Embryonic facial prominence (tissue), 1 donor: ENCODE results near the gene KDSR.
"Not testable (repeated sequence)": the region's sequence is repeated elsewhere in the genome, so short reads cannot be mapped to it uniquely, and the experiment has no call there.

Experiments used
- DNase-seq: peaks from one replicate; pipeline ENCODE4 v3.0.0-alpha.2; 2016; ENCODE audit errors: extremely low spot score

Gene KDSR

GRCh38 chr18:63366213-63367052, 573 bp downstream of the KDSR start:
- DNase-seq = no peak

DNA sequence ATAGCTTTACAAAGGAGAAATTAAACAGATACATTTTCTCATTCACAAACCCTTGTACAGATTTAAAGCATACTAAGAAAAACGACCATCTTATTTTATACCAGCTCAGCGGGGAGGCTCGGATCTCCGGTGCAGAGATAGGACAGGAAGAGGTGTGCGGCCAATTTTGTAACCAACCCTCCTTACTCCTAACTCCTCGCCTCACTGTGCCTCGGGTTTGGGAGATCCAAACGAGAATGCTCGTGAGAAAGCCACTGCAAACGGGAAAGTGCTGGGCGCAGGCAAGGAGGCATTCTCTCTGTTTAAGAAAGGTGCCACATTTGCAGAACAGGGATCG, 1.2 kb downstream of the KDSR start:
- no peak for DNase-seq

- DNase-seq = no peak
These were observed 3.1 kb downstream of the KDSR start for GRCh38 chr18:63363951-63364350.

- DNase-seq = not testable (repeated sequence)
These were observed 3.6 kb downstream of the KDSR start for GRCh38 chr18:63363420-63363819.

DNA sequence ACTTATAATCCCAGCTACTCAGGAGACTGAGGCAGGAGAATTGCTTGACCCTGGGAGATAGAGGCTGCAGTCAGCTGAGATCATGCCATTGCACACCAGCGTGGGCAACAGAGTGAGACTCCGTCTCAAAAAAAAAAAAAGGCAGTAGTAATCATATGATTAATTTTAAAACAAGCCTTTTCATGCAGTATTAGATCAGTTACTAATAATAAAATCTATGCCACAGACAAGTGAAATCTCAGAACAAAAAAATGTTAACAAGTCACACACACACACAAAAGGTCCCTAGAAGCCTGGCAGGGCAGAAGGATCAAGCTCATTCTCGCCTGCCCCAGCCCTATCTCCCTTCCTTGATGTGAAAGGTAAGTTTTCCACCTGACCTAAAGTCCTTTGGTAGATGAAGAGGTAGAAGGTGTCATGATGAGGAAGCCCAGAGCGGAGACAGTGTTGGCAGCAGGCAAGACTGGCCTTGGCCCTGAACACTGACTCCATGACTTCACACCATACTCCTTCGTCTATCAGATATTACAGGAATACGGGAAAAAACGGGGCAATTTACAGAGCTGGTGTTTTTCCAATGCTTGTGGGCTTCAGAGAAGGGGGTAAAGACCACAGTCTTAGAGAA, 10.6 kb downstream of the KDSR start:
- DNase-seq = no peak

GRCh38 chr18:63350230-63350629, 16.8 kb downstream of the KDSR start:
- DNase-seq = no peak

GRCh38 chr18:63348508-63349136, 18.4 kb downstream of the KDSR start:
- DNase-seq = no peak

GRCh38 chr18:63346480-63347183, 20.4 kb downstream of the KDSR start:
- DNase-seq = no peak

DNA sequence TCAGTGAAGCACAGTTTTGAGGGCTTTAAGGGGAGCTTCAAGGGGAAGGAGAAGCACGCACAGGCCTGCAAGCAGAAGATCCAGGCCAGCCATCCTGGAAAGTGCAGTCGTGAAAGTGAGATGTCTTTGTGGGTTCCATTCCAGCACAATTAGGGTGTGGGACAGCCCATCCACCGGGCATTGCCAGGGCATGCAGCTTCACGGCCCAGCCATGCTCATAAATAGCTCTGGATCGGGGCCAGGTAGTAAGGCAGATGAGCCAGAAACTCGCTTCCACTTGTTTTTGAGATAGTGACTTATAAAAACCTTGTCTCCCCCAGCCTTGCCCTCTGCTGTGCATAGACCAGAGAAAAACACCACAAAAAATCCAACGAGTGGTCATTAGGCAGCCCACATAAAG, 21.0 kb downstream of the KDSR start:
- no peak for DNase-seq

DNA sequence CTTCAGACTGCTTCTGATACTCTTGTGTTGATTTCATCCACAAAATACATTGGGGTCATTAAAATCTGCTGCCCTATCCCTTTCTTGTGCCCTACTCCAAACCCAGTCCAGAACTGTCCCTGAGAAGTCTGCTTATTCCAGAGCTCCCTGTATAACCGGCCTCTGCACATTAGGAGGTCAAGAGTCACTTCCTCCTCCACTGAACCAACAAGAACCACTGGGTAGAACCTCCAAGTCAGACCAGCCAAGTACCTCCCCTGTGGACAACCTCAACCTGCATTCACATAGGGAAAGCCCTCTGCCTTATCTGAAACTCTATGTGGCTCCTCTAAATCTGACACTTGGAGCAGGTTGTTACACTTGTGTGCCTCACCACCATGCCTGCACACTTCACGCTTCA, 22.1 kb downstream of the KDSR start:
- DNase-seq = no peak

DNA sequence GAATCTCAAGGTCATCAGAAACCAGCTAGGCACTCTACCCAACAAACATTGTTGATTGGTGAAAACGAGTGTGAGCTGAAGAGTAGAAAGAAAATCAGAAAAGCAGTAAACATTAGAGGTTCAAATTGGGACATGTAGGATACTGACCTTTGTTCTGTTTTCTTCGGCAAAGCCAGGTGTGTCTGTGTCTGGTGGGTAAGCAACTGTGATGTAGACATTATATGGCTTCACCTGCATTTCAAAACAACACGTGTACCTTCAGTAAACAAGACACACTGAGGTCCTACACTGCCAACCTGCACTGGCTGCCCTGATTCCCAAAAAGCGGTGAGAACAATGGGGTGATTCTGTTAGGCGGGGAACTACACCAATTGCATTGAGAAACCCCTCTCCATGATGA, 22.7 kb downstream of the KDSR start:
- DNase-seq = no peak

GRCh38 chr18:63342206-63342605, 24.8 kb downstream of the KDSR start:
- no peak for DNase-seq

DNA sequence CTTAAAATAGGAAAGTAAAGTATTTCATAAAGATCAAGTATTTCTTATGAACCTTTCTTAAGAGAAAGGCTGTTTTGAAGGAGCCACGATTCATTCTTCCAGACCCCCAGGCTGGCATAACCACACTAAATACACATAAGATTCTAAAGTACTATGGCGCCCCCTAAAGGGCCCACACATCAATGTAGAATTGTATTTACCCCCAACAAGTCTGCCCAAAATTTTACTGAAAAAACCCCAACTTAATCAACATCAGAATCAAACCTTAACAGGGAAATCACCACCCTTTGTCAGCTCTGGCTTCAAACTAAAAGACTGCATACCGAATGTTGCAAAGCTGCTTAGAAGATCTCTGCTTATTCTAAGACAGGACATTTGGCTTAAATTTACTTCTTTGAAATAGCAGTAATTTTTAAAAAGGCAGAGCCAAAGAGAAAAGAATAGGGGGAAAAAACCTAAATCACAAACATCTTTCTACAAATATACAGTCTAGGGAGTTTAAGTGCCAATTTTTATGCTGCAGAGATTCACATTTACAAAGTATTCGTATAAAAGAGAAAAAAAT, 27.0 kb downstream of the KDSR start:
- peak; percentile 46 for DNase-seq

DNA sequence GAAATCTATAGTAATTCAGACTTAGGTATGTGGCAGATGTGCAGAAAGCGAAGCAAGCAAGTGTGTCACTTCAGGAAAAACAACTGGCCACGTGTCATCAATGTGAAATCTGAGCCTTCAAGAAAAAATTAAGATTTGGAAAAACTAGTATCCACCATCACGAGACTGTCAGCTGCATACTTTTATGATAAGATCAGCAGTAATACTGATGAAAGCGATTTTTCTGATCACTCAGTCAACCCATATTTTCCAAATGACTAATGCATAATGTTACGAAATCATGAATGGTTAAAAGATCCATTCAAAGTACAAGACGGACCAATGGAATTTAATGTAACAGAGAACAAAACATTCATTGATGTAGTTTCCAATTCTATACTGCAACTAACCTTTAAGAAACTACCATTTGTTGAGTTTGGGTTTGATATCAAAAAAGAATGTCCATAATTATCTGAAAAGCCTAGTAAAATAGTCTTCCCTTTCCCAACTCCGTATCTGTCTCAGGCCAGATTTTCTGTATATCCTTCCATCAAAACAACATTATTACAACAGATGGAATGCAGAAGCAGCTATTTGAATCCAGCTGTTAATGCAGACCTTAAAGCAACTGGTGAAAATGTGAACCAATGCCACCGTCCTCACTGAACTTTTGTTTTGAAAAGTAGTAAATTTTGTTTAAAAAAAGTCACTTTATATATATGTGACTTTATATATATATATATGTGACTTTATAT, 30.5 kb downstream of the KDSR start:
- no peak for DNase-seq

DNA sequence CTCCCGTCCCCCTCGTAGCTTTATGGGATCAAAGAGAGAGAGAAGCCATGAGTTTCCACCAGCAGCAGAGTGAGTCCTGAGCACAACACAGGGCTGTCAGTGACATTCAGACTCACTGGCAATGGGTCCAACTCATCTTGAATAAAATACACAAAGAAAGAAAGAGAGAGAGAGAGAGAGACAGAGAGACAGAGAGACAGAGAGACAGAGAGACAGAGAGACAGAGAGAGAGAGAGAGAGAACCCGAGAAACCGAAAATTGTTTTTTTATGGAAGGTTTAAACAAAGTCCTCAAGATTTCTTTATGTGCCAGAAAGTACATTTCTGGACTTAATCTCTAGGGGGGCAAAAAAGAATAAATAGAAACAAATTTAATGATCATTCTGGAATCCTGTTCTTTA, 35.9 kb downstream of the KDSR start:
- DNase-seq = no peak

- DNase-seq = no peak
These were observed 37.4 kb downstream of the KDSR start for GRCh38 chr18:63329431-63330145.

DNA sequence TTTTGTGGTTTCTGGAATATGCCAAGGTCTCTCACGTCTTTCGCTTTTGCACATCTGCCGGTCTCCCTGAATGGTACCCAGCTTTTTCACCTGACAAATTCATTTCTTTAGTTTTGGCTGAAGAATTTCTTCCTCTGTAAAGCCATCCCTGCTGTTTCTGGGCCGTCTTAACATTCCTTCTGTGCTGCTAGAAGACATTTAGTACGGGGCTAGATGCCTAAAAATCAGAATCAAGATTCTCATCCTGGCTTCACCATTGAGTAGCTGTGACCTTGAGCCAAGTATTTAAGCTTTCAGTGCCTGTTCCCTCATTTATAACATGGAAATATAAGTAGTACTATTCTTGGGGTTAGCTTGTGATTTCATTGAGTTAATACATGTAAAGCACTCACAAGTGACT, 41.0 kb downstream of the KDSR start:
- no peak for DNase-seq

DNA sequence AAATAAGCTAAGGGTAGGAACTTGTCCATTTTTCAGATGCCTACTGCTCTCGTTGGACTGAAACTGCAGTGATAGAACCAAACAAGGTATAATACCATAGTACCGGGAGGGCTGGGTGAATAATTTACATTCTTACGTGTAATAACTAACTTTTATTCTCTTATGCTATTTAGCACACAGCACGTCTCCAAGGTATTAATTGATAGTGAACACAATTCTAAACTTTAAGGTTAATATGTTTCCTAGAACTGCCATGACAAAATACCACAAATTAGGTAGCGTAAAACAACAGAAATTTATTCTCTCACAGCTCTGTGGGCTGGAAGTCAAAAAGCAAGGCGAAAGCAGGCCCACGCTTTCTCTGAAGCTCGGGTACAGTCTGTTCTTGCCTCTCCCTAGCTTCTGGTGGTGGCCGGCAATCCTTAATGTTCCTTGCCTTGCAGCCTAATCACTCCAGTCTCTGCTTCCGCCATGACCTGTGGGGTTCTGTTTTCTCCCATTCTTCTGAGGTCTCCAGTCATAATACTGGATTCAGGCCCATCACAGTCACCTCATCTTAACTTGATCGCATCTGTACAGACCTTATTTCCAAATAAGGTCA, 41.8 kb downstream of the KDSR start:
- DNase-seq = no peak

- DNase-seq = peak; percentile 69
These were observed 43.9 kb downstream of the KDSR start for GRCh38 chr18:63322908-63323634.

DNA sequence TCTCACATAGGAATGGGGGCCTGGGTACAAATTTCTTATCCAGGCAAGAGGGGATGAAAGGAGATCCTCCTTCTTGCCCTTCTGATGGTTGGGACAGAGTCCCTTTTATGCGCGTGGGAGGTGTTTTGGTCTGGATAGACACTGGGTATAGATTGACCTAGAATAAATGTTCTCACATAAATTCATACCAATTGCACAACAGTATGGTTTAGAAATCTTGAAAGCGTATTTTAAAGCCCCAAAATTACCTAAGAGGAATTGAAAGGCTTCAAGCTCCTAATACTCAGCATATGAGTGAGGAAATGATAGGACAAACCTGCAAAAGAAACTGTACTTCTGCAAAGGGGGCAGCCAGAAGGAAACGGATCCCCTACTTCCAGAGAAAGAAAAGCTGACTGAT, 44.8 kb downstream of the KDSR start:
- DNase-seq = no peak
